DND-41 (cell line): Measurements from ENCODE around the gene KAZALD1.

Experiments used
- ATAC-seq: fragments of 200-7000 bp; cut with Tn5 transposase; 3 replicates; pipeline ENCODE4 v1.9.1; 2021; ENCODE audit warnings: low read depth; ENCODE audit not compliant: insufficient read depth
- DNase-seq: peaks from one replicate; pipeline ENCODE4 v3.0.0-alpha.2; 2020
- H2AFZ ChIP-seq: 2 replicates; pipeline ENCODE4 v1.6.0; 2012; ENCODE audit warnings: low read depth, low read length
- H3K27ac ChIP-seq: 2 replicates; pipeline ENCODE4 v1.5.1; 2012; ENCODE audit warnings: low read length, inconsistent platforms
- H3K27me3 ChIP-seq: fragments of 200-600 bp; sonication (generic); 2 replicates; pipeline ENCODE4 v1.6.0; 2012; ENCODE audit warnings: low read length, mild to moderate bottlenecking, inconsistent platforms; ENCODE audit not compliant: insufficient read depth, poor library complexity
- H3K36me3 ChIP-seq: 2 replicates; pipeline ENCODE4 v1.5.1; 2012; ENCODE audit warnings: low read length, inconsistent platforms; ENCODE audit not compliant: insufficient read depth
- H3K4me1 ChIP-seq: 2 replicates; pipeline ENCODE4 v1.5.1; 2012; ENCODE audit warnings: mild to moderate bottlenecking, low read length; ENCODE audit not compliant: insufficient read depth
- H3K4me2 ChIP-seq: 2 replicates; pipeline ENCODE4 v1.6.0; 2012; ENCODE audit warnings: mild to moderate bottlenecking, moderate library complexity, low read length, inconsistent platforms; ENCODE audit not compliant: insufficient read depth
- H3K4me3 ChIP-seq, 2 experiments: fragments of 200-600 bp in 1 of 2; shearing (Covaris generic) in 1 of 2; 2 replicates each; pipeline ENCODE4 v1.5.1; 2012 to 2016; ENCODE audit warnings: inconsistent platforms in 2 of 2, low read length in 2 of 2, mild to moderate bottlenecking in 2 of 2, low read depth in 1 of 2, moderate library complexity in 1 of 2
- H3K79me2 ChIP-seq: 2 replicates; pipeline ENCODE4 v1.6.0; 2012; ENCODE audit warnings: low read length, inconsistent platforms; ENCODE audit not compliant: insufficient read depth
- H3K9ac ChIP-seq: 2 replicates; pipeline ENCODE4 v1.6.0; 2012; ENCODE audit warnings: low read depth, mild to moderate bottlenecking, inconsistent platforms, low read length, moderate library complexity
- H3K9me3 ChIP-seq: 2 replicates; pipeline ENCODE4 v1.5.1; 2012; ENCODE audit warnings: low read length, moderate library complexity, mild to moderate bottlenecking, inconsistent platforms; ENCODE audit not compliant: insufficient read depth, severe bottlenecking
- H4K20me1 ChIP-seq: 2 replicates; pipeline ENCODE4 v1.6.0; 2012; ENCODE audit warnings: low read length; ENCODE audit not compliant: insufficient read depth
- CTCF ChIP-seq: IDR thresholded peaks from 2 replicates; pipeline ENCODE4 v1.5.1; 2012; ENCODE audit warnings: borderline replicate concordance, low read length, moderate library complexity, mild to moderate bottlenecking; ENCODE audit not compliant: poor library complexity, severe bottlenecking; ENCODE audit errors: extremely low read depth
- EZH2 ChIP-seq: IDR thresholded peaks from 3 replicates; pipeline ENCODE4 v1.6.1; 2012; ENCODE audit warnings: borderline replicate concordance, low read depth, mild to moderate bottlenecking, moderate library complexity, low read length, inconsistent platforms; ENCODE audit not compliant: severe bottlenecking

The KAZALD1 gene

DNA sequence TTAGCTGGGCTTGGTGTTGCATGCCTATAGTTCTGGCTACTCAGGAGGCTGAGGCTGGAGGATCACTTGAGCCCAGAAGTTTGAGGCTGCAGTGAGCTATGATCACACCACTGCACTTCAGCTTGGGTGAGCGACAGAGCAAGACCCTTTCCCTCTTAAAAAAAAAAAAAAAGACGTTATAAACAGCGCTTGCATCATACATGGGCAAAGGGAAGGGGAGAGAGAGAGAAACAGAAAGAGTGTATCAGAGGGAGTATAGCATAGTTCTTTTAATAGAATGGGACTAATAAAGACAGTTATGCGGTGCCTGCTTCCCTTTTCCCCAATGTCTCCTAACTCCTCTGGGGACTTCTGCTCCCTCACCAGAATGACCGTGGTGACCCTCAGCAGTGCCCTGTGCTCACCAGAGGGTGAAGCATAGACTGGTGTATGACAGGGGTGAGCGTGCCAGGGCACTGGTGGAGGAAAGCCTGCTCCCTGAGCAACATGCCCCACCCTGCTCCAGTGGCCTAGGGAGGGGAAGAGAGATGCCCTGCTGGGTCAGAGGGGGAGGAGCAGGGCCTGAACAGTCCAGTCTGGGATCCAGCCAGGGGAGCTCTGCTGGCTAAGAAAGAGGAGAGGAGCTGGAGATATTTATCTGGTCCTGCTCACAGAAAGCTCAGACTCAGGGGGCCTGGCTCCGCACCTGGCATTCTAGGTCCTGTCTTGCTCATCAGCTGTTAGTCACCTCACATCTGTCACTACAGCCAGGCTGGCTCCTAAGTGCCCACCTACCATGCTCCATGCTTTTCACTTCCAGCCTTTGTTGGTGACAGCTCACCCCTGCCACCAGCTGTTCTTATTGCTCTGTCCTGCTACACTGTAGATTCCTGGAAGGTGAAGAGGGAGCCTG, 33.1 kb upstream of the KAZALD1 start:
- H3K36me3 ChIP-seq: no peaks in the 10 kb centered on the region
- H3K4me1 ChIP-seq: peaks cover 32% of the 10 kb centered on the region
- no peak overlapping the region for H2AFZ ChIP-seq
- no peaks in the 10 kb centered on the region for H3K79me2 ChIP-seq
- no peak for TF ChIP-seq EZH2
- no peak for TF ChIP-seq CTCF
- H3K9me3 ChIP-seq: no peaks in the 10 kb centered on the region
- H3K4me3 ChIP-seq: no peak overlapping the region
- H3K4me2 ChIP-seq: no peak overlapping the region
- no peak overlapping the region for H3K9ac ChIP-seq
- H3K27me3 ChIP-seq: peaks cover 14% of the 10 kb centered on the region
- no peak for DNase-seq
- peaks cover 16% of the 10 kb centered on the region for H4K20me1 ChIP-seq
- ATAC-seq: no peak
- H3K27ac ChIP-seq: no peak overlapping the region

GRCh38 chr10:101029520-101030295, 32.1 kb upstream of the KAZALD1 start:
- no peak overlapping the region for H3K27ac ChIP-seq
- H3K36me3 ChIP-seq: no peaks in the 10 kb centered on the region
- peaks cover 16% of the 10 kb centered on the region for H4K20me1 ChIP-seq
- DNase-seq: no peak
- TF ChIP-seq CTCF (no peak), EZH2 (no peak)
- peaks cover 14% of the 10 kb centered on the region for H3K27me3 ChIP-seq
- H3K4me1 ChIP-seq: peaks cover 32% of the 10 kb centered on the region
- ATAC-seq: no peak
- H3K4me2 ChIP-seq: peak overlapping the region; percentile 93; the same call in 1 of the 2 replicates
- H3K4me3 ChIP-seq: no peak overlapping the region
- H3K9me3 ChIP-seq: no peaks in the 10 kb centered on the region
- H3K9ac ChIP-seq: no peak overlapping the region
- no peak overlapping the region for H2AFZ ChIP-seq
- H3K79me2 ChIP-seq: no peaks in the 10 kb centered on the region

GRCh38 chr10:101030496-101031127, 31.2 kb upstream of the KAZALD1 start:
- no peaks in the 10 kb centered on the region for H3K79me2 ChIP-seq
- H4K20me1 ChIP-seq: peaks cover 16% of the 10 kb centered on the region
- H3K4me3 ChIP-seq: peak overlapping the region; percentile 19 to 68; a peak in 3 of 4 replicates
- no peaks in the 10 kb centered on the region for H3K9me3 ChIP-seq
- DNase-seq (no peak), ATAC-seq (peak; percentile 13)
- peak overlapping the region; percentile 93 for H3K4me2 ChIP-seq
- no peaks in the 10 kb centered on the region for H3K36me3 ChIP-seq
- peaks cover 14% of the 10 kb centered on the region for H3K27me3 ChIP-seq
- H2AFZ ChIP-seq: peak overlapping the region; percentile 78
- H3K27ac ChIP-seq: no peak overlapping the region
- TF ChIP-seq EZH2: no peak
- no peak for TF ChIP-seq CTCF
- H3K4me1 ChIP-seq: peaks cover 32% of the 10 kb centered on the region
- peak overlapping the region; percentile 50; the same call in 1 of the 2 replicates for H3K9ac ChIP-seq
